ENCODE results near the gene LMAN1. TPM values are rescaled to one million over a fixed set of nuclear protein-coding genes. Genes with fewer than 3 reads are reported as not detected.

The LMAN1 gene
- total and polyA plus RNA-seq, 2 donors (not counting 3 experiments of a cell fraction or from before 2014, with no cell fraction given): 43.8 to 92.5 TPM

- dilution Hi-C loops (cut with MboI; ENCODE audit: extremely low pct_ligation_motif_present, low sequenced_read_pairs): no loop called here
- ChIA-PET POLR2A (no interaction called here), CTCF (interaction anchor here (1.0 to 2.0 kb wide), 3 partner anchors 8 to 147 kb away, joined by 3 to 8 read pairs (median 5); no protein-coding TSS in a partner anchor)
- no peaks in the 10 kb centered on the region for H3K9me1 ChIP-seq (replicated peaks; ENCODE audit: control insufficient read depth, extremely low read depth, insufficient read depth, low read length)
- H3K36me3 ChIP-seq (ENCODE audit: control insufficient read depth in 2 of 2, extremely low read depth in 1 of 2, insufficient read depth in 2 of 2, low read length in 2 of 2): no peaks in the 10 kb centered on the region
- FAIRE-seq (no peak), DNase-seq (ENCODE audit: low read depth, low spot score) (no peak)
- H3K4me3 ChIP-seq (replicated peaks in 1 of 3; ENCODE audit: insufficient read depth in 1 of 3, low read depth in 1 of 3, low read length in 3 of 3): no peak overlapping the region
- H3K4me1 ChIP-seq (ENCODE audit: control insufficient read depth, extremely low read depth, insufficient read depth, low read length): no peaks in the 10 kb centered on the region
- H3K27ac ChIP-seq (ENCODE audit: insufficient read depth, low read depth, low read length): no peak overlapping the region
- H3K9ac ChIP-seq (replicated peaks; ENCODE audit: extremely low read depth, insufficient read depth, low read length): no peak overlapping the region
- no peaks in the 10 kb centered on the region for H3K27me3 ChIP-seq (ENCODE audit: control insufficient read depth in 2 of 2, insufficient read depth in 2 of 2, low read length in 2 of 2)
- no peaks in the 10 kb centered on the region for H3K9me3 ChIP-seq (replicated peaks; ENCODE audit: control insufficient read depth, insufficient read depth, low read length)
- no peak overlapping the region for H3K4me2 ChIP-seq (ENCODE audit: insufficient read depth, low read length)
- H2AFZ ChIP-seq (ENCODE audit: low read depth, low read length): no peak overlapping the region
- H4K20me1 ChIP-seq (replicated peaks; ENCODE audit: control insufficient read depth, extremely low read depth, insufficient read depth, low read length): no peaks in the 10 kb centered on the region
- intact Hi-C loops (cut with micrococcal nuclease): no loop called here
- no peak for TF ChIP-seq EZH2 (IDR thresholded peaks at IDR 0.05; ENCODE audit: borderline replicate concordance, low read depth, low read length, severe bottlenecking)
- TF ChIP-seq FOS (IDR thresholded peaks at IDR 0.05; ENCODE audit: borderline replicate concordance, insufficient read depth, low read length): no peak
- no peak for TF ChIP-seq MAX (IDR thresholded peaks at IDR 0.05; ENCODE audit: insufficient read depth, insufficient read length)
- no peak for TF ChIP-seq POLR2AphosphoS5 (IDR thresholded peaks at IDR 0.05; ENCODE audit: insufficient read depth, low read depth, low read length)
- TF ChIP-seq MYC (IDR thresholded peaks at IDR 0.05; ENCODE audit: low read depth, low read length): no peak
- TF ChIP-seq CTCF (IDR thresholded peaks at IDR 0.05; ENCODE audit: extremely low read depth in 1 of 2, insufficient read depth in 1 of 2, low read depth in 1 of 2, low read length in 2 of 2): no peak
- TF ChIP-seq JUN (IDR thresholded peaks at IDR 0.05; ENCODE audit: borderline replicate concordance, insufficient read depth, insufficient read length, low read depth): no peak
- TF ChIP-seq GATA2 (IDR thresholded peaks at IDR 0.05; ENCODE audit: insufficient read depth, insufficient read length, low read depth, low read length): no peak
- no peak for TF ChIP-seq POLR2A (IDR thresholded peaks at IDR 0.05; ENCODE audit: low read depth, low read length)
- BruUV-seq (replicated peaks): no TSS peak
- H3K79me2 ChIP-seq (ENCODE audit: control insufficient read depth, insufficient read depth, low read length): no peaks in the 10 kb centered on the region
Measured at GRCh38 chr18:59395226-59396175, 36.4 kb upstream of the LMAN1 start.

Measured in endothelial cell of umbilical vein (primary cell).